Naive thymus-derived CD4-positive, alpha-beta T cell (primary cell): ENCODE data around the gene GTF2B. TPM values are rescaled to one million over a fixed set of nuclear protein-coding genes. Genes with fewer than 3 reads are reported as not detected.
A peak's percentile ranks its signal among the peaks of the same experiment; 100 is the strongest.
"Not testable (repeated sequence)": the region's sequence is repeated elsewhere in the genome, so short reads cannot be mapped to it uniquely, and the experiment has no call there.

Experiments used
- ATAC-seq: fragments of 150-1000 bp; cut with Tn5 transposase; 2 replicates; pipeline ENCODE4 v1.10.0; 2021; ENCODE audit warnings: mild to moderate bottlenecking, moderate library complexity
- CTCF ChIA-PET: fragments of 350-600 bp; sonication (Branson Sonifier 250); formaldehyde crosslinking; loops from one replicate; lab custom pipeline; 2021; ENCODE audit warnings: antibody characterized with exemption; lab: Charles Lee
- POLR2A ChIA-PET: fragments of 350-600 bp; sonication (Branson Sonifier 250); formaldehyde crosslinking; loops from one replicate; lab custom pipeline; 2021; ENCODE audit warnings: antibody characterized with exemption, inconsistent platforms; lab: Charles Lee
- DNase-seq, 9 donors: peaks; one replicate each; pipeline versions ENCODE4 v3.0.0 to v3.0.0-alpha.2; 2020 to 2022; ENCODE audit warnings: mixed read lengths in 1 of 9
- H3K27ac ChIP-seq: one replicate; pipeline ENCODE4 v1.7.0; 2013; ENCODE audit warnings: mild to moderate bottlenecking, low read depth, low read length, moderate library complexity
- H3K27me3 ChIP-seq, 2 donors: one replicate each; pipeline ENCODE4 v1.7.0; 2013; ENCODE audit warnings: low read length in 2 of 2, mild to moderate bottlenecking in 2 of 2, moderate library complexity in 2 of 2; ENCODE audit not compliant: control insufficient read depth in 2 of 2, insufficient read depth in 2 of 2
- H3K36me3 ChIP-seq, 3 experiments: 1 replicate in 2 of 3; 2 replicates in 1 of 3; pipeline ENCODE4 v1.7.0; 2013; ENCODE audit warnings: low read length in 3 of 3, mild to moderate bottlenecking in 3 of 3, moderate library complexity in 1 of 3; ENCODE audit not compliant: insufficient read depth in 3 of 3, control insufficient read depth in 2 of 3
- H3K4me1 ChIP-seq, 2 donors: one replicate each; pipeline ENCODE4 v1.7.0; 2013; ENCODE audit warnings: low read length in 2 of 2, mild to moderate bottlenecking in 2 of 2, moderate library complexity in 1 of 2; ENCODE audit not compliant: control insufficient read depth in 2 of 2, insufficient read depth in 2 of 2
- H3K4me3 ChIP-seq: 2 replicates; pipeline ENCODE4 v1.7.0; 2013; ENCODE audit warnings: mild to moderate bottlenecking, low read length
- H3K9me3 ChIP-seq, 3 experiments: 1 replicate in 2 of 3; 2 replicates in 1 of 3; pipeline ENCODE4 v1.7.0; 2013; ENCODE audit warnings: low read length in 3 of 3; ENCODE audit not compliant: control insufficient read depth in 2 of 3
- H3K27ac Mint-ChIP-seq, 9 donors: one replicate each; pipeline ENCODE4 v1.8.0; 2020 to 2022; ENCODE audit warnings: mixed read lengths in 9 of 9, mild to moderate bottlenecking in 8 of 9, moderate library complexity in 5 of 9, inconsistent platforms in 2 of 9
- H3K27me3 Mint-ChIP-seq, 5 donors: one replicate each; pipeline ENCODE4 v1.8.0; 2021 to 2022; ENCODE audit warnings: mixed read lengths in 5 of 5, mild to moderate bottlenecking in 1 of 5
- H3K36me3 Mint-ChIP-seq, 5 donors: one replicate each; pipeline ENCODE4 v1.8.0; 2020 to 2022; ENCODE audit warnings: mixed read lengths in 5 of 5, mild to moderate bottlenecking in 3 of 5, inconsistent platforms in 1 of 5
- H3K4me1 Mint-ChIP-seq, 7 donors: one replicate each; pipeline ENCODE4 v1.8.0; 2020 to 2022; ENCODE audit warnings: mixed read lengths in 7 of 7, mild to moderate bottlenecking in 3 of 7, inconsistent platforms in 1 of 7
- H3K4me3 Mint-ChIP-seq, 10 donors: one replicate each; pipeline ENCODE4 v1.8.0; 2020 to 2022; ENCODE audit warnings: mild to moderate bottlenecking in 10 of 10, mixed read lengths in 10 of 10, moderate library complexity in 6 of 10, inconsistent platforms in 2 of 10
- H3K9me3 Mint-ChIP-seq, 11 donors: one replicate each; pipeline ENCODE4 v1.8.0; 2020 to 2022; ENCODE audit warnings: mixed read lengths in 11 of 11, mild to moderate bottlenecking in 4 of 11, inconsistent platforms in 1 of 11, moderate library complexity in 1 of 11
- intact Hi-C, 2 donors: fragments of 100-400 bp; cut with micrococcal nuclease; formaldehyde crosslinking; loops; one replicate each; pipeline ENCODE4 v1.15.1; 2023
- polyA plus RNA-seq, 2 donors: library from polyadenylated mRNA; unstranded; fragments of 300-500 nt; fragmentation: Illumina TruSeq; gene quantifications; one replicate each; pipeline ENCODE4 v1.2.3, GENCODE V29; 2021
- total RNA-seq, 6 experiments: library from RNA in 5 of 6; stranded (reverse) in 5 of 6; gene quantifications; 1 replicate in 5 of 6; 2 replicates in 1 of 6; pipeline ENCODE4 v1.2.3 and lab custom pipeline; 2021 to 2026

GTF2B gene
- total RNA-seq (10 to 100 TPM; 41.3 to 53.6 (median 47.3) TPM), polyA plus RNA-seq (10 to 100 TPM; 56.1 to 88.4 TPM), total RNA-seq (lab: John Stamatoyannopoulos, UW) (107 reads per million, percentile 85 among the genes with 10 or more reads in this experiment)

GRCh38 chr1:88891318-88891950, at the start of gene GTF2B:
GTF2B (minus strand) TSS chr1:88891567; CDS start chr1:88891499, 68 bp downstream.
- ATAC-seq = peak; percentile 97
- peaks cover 0 to 5% (median 0%) of the 10 kb centered on the region in 11 donors for H3K9me3 Mint-ChIP-seq
- H3K4me3 Mint-ChIP-seq = peak within 1 kb of the TSS; percentile 87 to 99 (median 95)
- H3K4me1 ChIP-seq = peaks cover 26 to 27% of the 10 kb centered on the region in 2 donors
- peak within 1 kb of the TSS; percentile 91 for H3K27ac ChIP-seq
- intact Hi-C loops = loop anchor here (1.0 to 5.0 kb wide), 16 partner anchors 13 to 1977 kb away; partner anchors contain the start of genes PKN2 (in 2 of the 2), ZNF326 (in 2 of the 2), GBP1 (in 1 of the 2) and HS2ST1 (in 1 of the 2)
- H3K4me1 Mint-ChIP-seq = peaks cover 23 to 59% (median 48%) of the 10 kb centered on the region in 7 donors
- H3K36me3 ChIP-seq = peaks cover 0 to 12% (median 0%) of the 10 kb centered on the region in 3 experiments
- ChIA-PET POLR2A (interaction anchor here (0.5 to 2.0 kb wide), 11 partner anchors 14 to 930 kb away, joined by 3 to 18 read pairs (median 3); partner anchors contain the start of genes LRRC8D and PKN2), CTCF (interaction anchor here (0.6 kb wide), 3 partner anchors 11 to 163 kb away, joined by 3 read pairs; no protein-coding TSS in a partner anchor)
- peaks cover 0 to 9% (median 0%) of the 10 kb centered on the region in 5 donors for H3K36me3 Mint-ChIP-seq
- H3K27me3 Mint-ChIP-seq = peaks cover 0 to 2% (median 0%) of the 10 kb centered on the region in 5 donors
- H3K4me3 ChIP-seq = peak within 1 kb of the TSS; percentile 86
- no peaks in the 10 kb centered on the region for H3K27me3 ChIP-seq
- H3K9me3 ChIP-seq = no peaks in the 10 kb centered on the region
- peak; percentile 86 to 96 (median 94) for DNase-seq
- H3K27ac Mint-ChIP-seq = peak within 1 kb of the TSS; percentile 93 to 98 (median 97)

- peaks cover 0 to 11% (median 6%) of the 10 kb centered on the region in 7 donors for H3K4me1 Mint-ChIP-seq
- H3K27ac ChIP-seq, H3K9me3 ChIP-seq, H3K4me3 Mint-ChIP-seq, H3K9me3 Mint-ChIP-seq, CTCF ChIA-PET, ATAC-seq, H3K4me1 ChIP-seq, DNase-seq, intact Hi-C loops, POLR2A ChIA-PET, H3K27me3 Mint-ChIP-seq, H3K27me3 ChIP-seq, H3K4me3 ChIP-seq: not testable (repeated sequence)
- H3K36me3 ChIP-seq = peaks cover 9 to 54% (median 18%) of the 10 kb centered on the region in 3 experiments
- peaks cover 31 to 74% (median 64%) of the 10 kb centered on the region in 5 donors for H3K36me3 Mint-ChIP-seq
- peak overlapping the region in 1 of 9 donors; percentile 41 for H3K27ac Mint-ChIP-seq
Observed at GRCh38 chr1:88938528-88938927, 47.2 kb upstream of the GTF2B start.

GRCh38 chr1:88936760-88937342, 45.5 kb upstream of the GTF2B start:
- ATAC-seq = no peak
- DNase-seq = no peak
- Mint-ChIP-seq H3K9me3 (peaks cover 0 to 8% (median 0%) of the 10 kb centered on the region in 11 donors), H3K27ac (peak overlapping the region in 5 of 9 donors; percentile 14 to 79 (median 43)), H3K27me3 (no peaks in the 10 kb centered on the region), H3K4me1 (peaks cover 0 to 11% (median 9%) of the 10 kb centered on the region in 7 donors), H3K36me3 (peaks cover 30 to 74% (median 63%) of the 10 kb centered on the region in 5 donors), H3K4me3 (no peak overlapping the region)
- no peaks in the 10 kb centered on the region for H3K27me3 ChIP-seq
- no peaks in the 10 kb centered on the region for H3K9me3 ChIP-seq
- no peak overlapping the region for H3K4me3 ChIP-seq
- ChIA-PET POLR2A (no interaction called here), CTCF (interaction anchor here (0.6 kb wide), 1 partner anchor 1057 kb away, joined by 3 read pairs; no protein-coding TSS in a partner anchor)
- intact Hi-C loops = loop anchor here in 1 of 2 donors (1.0 kb wide), 1 partner anchor 518 kb away; no protein-coding TSS in a partner anchor
- peaks cover 4 to 56% (median 15%) of the 10 kb centered on the region in 3 experiments for H3K36me3 ChIP-seq
- no peaks in the 10 kb centered on the region for H3K4me1 ChIP-seq
- H3K27ac ChIP-seq = no peak overlapping the region

GRCh38 chr1:88936223-88936523, 44.8 kb upstream of the GTF2B start:
- Mint-ChIP-seq H3K36me3 (peaks cover 26 to 74% (median 63%) of the 10 kb centered on the region in 5 donors), H3K4me3 (no peak overlapping the region), H3K27me3 (no peaks in the 10 kb centered on the region), H3K9me3 (peaks cover 0 to 8% (median 0%) of the 10 kb centered on the region in 11 donors), H3K27ac (peak overlapping the region in 1 of 9 donors; percentile 45), H3K4me1 (peaks cover 0 to 11% (median 9%) of the 10 kb centered on the region in 7 donors)
- no peak for ATAC-seq
- Histone ChIP-seq H3K36me3 (peaks cover 4 to 55% (median 10%) of the 10 kb centered on the region in 3 experiments), H3K27ac (no peak overlapping the region), H3K4me1 (no peaks in the 10 kb centered on the region), H3K27me3 (no peaks in the 10 kb centered on the region), H3K9me3 (no peaks in the 10 kb centered on the region), H3K4me3 (no peak overlapping the region)
- ChIA-PET CTCF (interaction anchor here (0.6 kb wide), 1 partner anchor 1058 kb away, joined by 3 read pairs; no protein-coding TSS in a partner anchor), POLR2A (interaction anchor here (0.7 kb wide), 1 partner anchor 232 kb away, joined by 3 read pairs; no protein-coding TSS in a partner anchor)
- DNase-seq = no peak
- intact Hi-C loops = loop anchor here in 1 of 2 donors (1.0 kb wide), 1 partner anchor 519 kb away; no protein-coding TSS in a partner anchor

GRCh38 chr1:88935522-88936222, 44.3 kb upstream of the GTF2B start:
- H3K9me3 Mint-ChIP-seq = peaks cover 0 to 8% (median 0%) of the 10 kb centered on the region in 11 donors
- peaks cover 24 to 74% (median 63%) of the 10 kb centered on the region in 5 donors for H3K36me3 Mint-ChIP-seq
- peaks cover 0 to 11% (median 9%) of the 10 kb centered on the region in 7 donors for H3K4me1 Mint-ChIP-seq
- Histone ChIP-seq H3K36me3 (peaks cover 4 to 55% (median 8%) of the 10 kb centered on the region in 3 experiments), H3K27ac (no peak overlapping the region), H3K4me1 (no peaks in the 10 kb centered on the region), H3K9me3 (no peaks in the 10 kb centered on the region), H3K27me3 (no peaks in the 10 kb centered on the region), H3K4me3 (no peak overlapping the region)
- ChIA-PET CTCF (interaction anchor here (1.5 kb wide), 1 partner anchor 19 kb away, joined by 6 read pairs; no protein-coding TSS in a partner anchor), POLR2A (interaction anchor here (0.7 kb wide), 1 partner anchor 233 kb away, joined by 3 read pairs; no protein-coding TSS in a partner anchor)
- no peaks in the 10 kb centered on the region for H3K27me3 Mint-ChIP-seq
- no peak overlapping the region for H3K4me3 Mint-ChIP-seq
- ATAC-seq (peak; percentile 48), DNase-seq (peak in 6 of 9 donors; percentile 15 to 41 (median 32))
- intact Hi-C loops = loop anchor here in 1 of 2 donors (1.0 kb wide), 1 partner anchor 520 kb away; no protein-coding TSS in a partner anchor
- H3K27ac Mint-ChIP-seq = peak overlapping the region in 1 of 9 donors; percentile 45

GRCh38 chr1:88930176-88930575, 38.8 kb upstream of the GTF2B start:
- H3K4me1 ChIP-seq, H3K9me3 ChIP-seq, H3K9me3 Mint-ChIP-seq, ATAC-seq, H3K4me3 Mint-ChIP-seq, H3K27ac Mint-ChIP-seq, H3K4me3 ChIP-seq, H3K27me3 ChIP-seq, DNase-seq, POLR2A ChIA-PET, H3K27ac ChIP-seq, CTCF ChIA-PET, H3K4me1 Mint-ChIP-seq, H3K27me3 Mint-ChIP-seq, intact Hi-C loops: not testable (repeated sequence)
- H3K36me3 Mint-ChIP-seq = peaks cover 26 to 81% (median 66%) of the 10 kb centered on the region in 5 donors
- H3K36me3 ChIP-seq = peaks cover 2 to 46% (median 2%) of the 10 kb centered on the region in 3 experiments
